GM12892 (cell line): ENCODE results near the gene NEAT1.

Source experiments
- POLR2A ChIP-seq: IDR thresholded peaks from 2 replicates; pipeline ENCODE4 v1.6.1; 2011; ENCODE audit warnings: low read depth, low read length, control low read depth
- POLR2AphosphoS5 ChIP-seq: IDR thresholded peaks from 2 replicates; pipeline ENCODE4 v1.6.1; 2011; ENCODE audit warnings: low read depth, low read length, control low read depth
- TAF1 ChIP-seq: IDR thresholded peaks from 2 replicates; pipeline ENCODE4 v1.6.1; 2011; ENCODE audit warnings: low read depth, mild to moderate bottlenecking, control low read depth, low read length, borderline replicate concordance

- no peak for TF ChIP-seq POLR2AphosphoS5
- TF ChIP-seq POLR2A = no peak
- TF ChIP-seq TAF1 = no peak
Measured at GRCh38 chr11:65437436-65438227, 15.0 kb downstream of the NEAT1 start.
